HG03103 (cell line): ENCODE data around the gene ABCA5.
A peak's percentile ranks its signal among the peaks of the same experiment; 100 is the strongest.

Experiments used
- ATAC-seq: cut with Tn5 transposase; IDR thresholded peaks from one replicate; pipeline ENCODE4 v1.9.1; 2021; ENCODE audit warnings: low read depth; ENCODE audit not compliant: unreplicated experiment

Gene ABCA5

GRCh38 chr17:69327060-69327831 is at the start of gene ABCA5:
Gene ABCA5, minus strand, starts transcription at chr17:69327133. Its CDS starts 12,718 bp downstream, at chr17:69314415.
- ATAC-seq: peak; percentile 94

- ATAC-seq: no peak
Measured at GRCh38 chr17:69375229-69375628, 48.3 kb upstream of the ABCA5 start.

GRCh38 chr17:69373069-69373468 is 46.1 kb upstream of the ABCA5 start:
- ATAC-seq: no peak

- peak; percentile 85 for ATAC-seq
Measured at GRCh38 chr17:69367298-69367697, 40.4 kb upstream of the ABCA5 start.

- ATAC-seq: no peak
Measured at GRCh38 chr17:69363488-69364210, 36.7 kb upstream of the ABCA5 start.

DNA sequence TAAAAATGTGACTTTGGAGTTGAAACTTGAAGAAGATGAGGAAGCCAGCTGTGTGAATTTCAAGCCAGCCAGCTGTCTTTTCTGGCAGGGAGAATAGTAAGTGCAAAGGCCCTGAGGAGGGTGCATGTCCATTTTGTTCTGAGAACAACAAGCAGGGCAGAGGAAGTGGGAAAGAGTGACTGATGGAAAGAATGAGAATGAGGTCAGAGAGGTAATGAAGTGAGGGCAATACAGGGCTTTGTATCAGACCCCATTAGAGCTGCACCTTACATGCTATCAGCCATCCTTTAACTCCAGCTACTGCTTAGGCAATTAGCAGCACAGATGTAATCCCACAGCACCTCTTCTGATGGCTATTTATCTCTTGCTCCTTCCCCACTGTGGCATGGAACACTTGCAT is 34.2 kb upstream of the ABCA5 start:
- no peak for ATAC-seq

DNA sequence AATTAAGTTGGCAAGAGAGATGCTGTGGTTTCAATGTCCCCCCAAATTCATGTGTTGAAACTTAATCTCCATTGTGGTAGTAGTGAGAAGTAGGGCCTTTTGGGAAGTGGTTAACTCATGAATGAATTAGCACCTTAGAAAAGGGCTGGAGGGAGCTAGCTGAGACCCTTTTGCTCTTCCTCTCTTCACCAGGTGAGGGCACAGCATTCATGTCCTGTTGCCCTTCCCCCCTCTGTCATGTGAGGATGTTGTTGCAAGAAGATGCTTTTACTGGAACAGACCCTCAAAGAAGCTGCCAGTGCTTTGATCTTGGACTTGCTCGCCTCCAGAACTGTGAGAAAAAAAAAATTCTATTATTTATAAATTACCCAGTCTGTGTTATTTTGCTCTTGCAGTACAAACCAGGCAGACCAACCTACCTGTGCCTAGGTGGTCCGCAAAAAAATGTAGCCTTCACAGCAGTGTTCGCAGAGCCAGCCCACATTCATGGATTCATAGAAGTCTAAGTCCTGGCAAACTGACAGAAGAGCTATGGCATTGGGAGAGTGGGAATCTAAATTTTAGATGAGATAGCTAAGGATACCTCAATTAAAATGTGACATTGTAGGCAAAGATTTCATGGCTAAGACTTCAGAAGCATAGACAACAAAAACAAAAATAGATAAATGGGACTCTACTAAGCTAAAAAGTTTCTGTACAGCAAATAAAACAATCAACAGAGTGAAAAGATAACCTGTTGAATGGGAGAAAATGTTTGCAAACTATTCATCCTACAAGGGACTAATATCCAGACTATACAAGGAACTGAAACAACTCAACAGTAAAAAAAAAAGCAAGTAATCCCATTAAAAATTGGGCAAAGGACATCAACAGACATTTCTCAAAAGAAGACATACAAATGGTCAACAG is 32.0 kb upstream of the ABCA5 start:
- ATAC-seq: no peak

DNA sequence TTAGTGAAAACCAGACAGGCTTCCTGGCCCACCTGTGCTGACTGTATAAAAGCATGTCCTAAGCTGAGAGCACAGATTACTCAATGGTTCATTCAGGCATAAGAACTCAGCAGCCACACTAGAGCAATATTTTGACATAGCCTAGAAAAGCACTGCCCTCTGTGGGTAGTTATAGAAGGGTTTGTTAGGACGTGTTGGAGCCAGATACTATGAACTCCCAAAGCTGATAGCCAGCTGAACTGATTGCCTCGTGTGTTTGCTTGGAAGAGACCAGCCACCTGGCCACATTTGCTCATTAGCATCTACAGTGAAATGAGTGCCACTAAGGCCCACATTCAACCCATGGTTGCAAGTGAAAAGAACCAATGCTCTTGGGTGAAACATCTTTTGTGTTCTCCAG is 30.8 kb upstream of the ABCA5 start:
- no peak for ATAC-seq

DNA sequence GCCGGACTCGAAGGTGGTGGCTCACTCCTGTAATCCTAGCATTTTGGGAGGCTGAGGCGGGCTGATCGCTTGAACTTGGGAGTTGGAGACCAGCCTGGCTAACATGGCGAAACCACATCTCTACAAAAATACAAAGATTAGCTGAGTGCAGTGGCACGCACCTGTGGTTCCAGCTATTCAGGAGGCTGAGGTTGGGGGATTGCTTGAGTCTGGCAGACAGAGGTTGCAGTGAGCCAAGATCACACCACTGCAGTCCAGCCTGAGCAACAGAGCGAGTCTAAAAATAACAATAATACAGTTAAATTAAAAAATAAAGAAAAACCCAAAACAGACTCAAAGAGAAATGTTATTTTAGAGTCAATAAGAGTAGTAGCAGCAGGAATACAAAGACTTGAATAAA is 29.7 kb upstream of the ABCA5 start:
- ATAC-seq: no peak

DNA sequence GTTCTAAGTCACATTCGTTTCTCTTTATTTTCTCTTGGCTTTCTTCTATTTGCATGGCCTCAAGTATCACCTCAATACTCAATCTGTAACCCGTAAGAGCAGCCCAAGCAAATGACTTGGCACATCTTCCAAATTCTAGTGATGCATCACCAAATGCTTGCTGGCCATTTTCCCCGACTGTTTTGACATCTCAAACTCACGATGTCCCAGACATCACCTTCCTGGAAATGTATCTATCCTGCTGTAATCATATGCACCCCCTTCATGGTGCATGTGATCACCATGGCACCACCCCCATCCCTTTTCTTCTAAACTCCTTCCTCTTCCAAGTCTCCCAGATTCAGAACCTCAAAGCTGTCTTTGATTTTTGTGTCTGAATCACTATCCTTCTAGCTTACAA is 24.0 kb upstream of the ABCA5 start:
- ATAC-seq: no peak

DNA sequence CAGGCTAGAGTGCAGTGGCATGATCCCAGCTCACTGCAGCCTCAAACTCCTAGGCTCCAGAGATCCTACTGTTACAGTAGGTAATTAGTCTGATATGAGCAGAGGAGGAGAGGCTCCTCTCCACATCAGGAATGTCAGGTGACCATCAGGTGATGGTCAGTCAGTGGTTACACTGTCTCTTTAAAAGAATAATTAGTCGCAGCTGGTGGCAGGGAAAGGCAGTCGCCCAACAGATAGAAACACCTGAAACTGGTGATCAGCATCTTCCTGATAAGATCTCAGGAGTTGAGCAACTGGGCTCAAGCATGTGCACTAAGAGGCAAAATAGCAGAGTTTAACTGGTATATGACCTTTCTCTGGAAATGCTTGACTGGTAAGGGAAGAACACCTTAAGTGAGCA is 21.5 kb upstream of the ABCA5 start:
- no peak for ATAC-seq

DNA sequence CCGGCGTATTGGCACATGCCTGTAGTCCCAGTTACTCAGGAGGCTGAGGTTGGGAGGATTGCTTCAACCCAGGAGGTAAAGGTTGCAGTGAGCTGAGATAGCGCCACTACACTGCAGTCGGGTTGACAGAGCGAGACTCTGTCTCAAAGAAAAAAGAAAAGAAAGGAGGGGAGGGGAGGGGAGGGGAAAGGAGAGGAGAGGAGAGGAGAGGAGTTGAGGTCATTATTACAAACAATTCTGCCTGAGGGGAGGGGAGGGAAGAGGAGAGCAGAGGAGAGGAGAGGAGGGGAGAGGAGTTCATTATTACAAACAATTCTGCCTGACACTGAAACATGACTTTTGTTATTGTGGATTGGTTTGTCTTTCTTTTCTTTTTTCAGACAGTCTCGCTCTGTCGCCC is 19.8 kb upstream of the ABCA5 start:
- no peak for ATAC-seq

DNA sequence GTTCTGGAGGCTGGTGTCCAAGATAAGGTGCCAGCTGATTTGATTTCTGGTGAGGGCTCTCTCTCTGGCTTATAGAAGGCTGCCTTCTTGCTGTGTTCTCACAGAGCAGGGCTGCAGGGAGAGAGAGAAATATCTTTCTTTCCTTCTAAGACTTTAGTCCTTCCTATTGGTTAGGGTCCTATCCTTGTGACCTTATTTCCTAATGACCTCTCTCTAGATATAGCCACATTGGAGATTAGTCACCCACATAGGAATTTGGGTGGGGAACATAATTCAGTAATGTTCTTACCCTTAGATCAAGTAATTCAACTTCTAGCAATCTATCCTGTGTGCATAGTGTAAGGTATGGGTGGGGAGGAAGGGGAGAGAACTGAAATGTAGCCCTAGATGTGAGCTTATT is 18.0 kb upstream of the ABCA5 start:
- no peak for ATAC-seq

DNA sequence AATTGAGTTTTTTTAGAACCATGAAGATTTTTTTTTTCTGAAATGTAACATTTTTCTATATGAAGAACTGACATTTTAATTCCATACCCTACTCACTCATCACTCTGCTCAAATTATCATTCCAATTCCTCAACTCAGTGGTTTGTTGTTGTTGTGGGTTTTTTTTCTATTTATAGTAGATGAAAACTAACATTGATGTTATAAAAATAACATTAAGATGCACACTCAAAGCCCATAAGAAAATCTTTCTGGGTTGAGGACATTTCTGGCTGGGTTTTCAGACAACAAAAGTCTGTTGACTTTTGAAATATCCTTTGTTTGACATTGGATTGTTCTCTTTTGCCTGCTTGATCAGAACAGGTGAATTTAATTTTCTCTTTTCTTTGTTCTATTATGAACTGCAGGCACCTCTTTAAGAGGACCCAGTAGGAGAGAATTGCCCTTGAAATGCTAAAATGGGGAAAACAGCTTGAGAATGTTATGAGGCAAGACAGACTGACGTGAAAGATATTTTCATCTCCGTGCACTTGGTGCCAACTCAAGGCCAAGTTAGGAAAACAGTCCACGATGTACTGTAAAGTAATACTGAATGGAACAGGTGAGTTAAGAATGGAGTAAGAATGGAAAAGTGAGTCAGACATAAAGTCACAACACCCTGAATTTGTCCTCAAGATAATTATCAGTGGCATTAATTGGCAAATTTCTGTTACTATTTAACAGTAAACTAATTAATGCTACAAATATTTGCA is 16.1 kb upstream of the ABCA5 start:
- no peak for ATAC-seq

DNA sequence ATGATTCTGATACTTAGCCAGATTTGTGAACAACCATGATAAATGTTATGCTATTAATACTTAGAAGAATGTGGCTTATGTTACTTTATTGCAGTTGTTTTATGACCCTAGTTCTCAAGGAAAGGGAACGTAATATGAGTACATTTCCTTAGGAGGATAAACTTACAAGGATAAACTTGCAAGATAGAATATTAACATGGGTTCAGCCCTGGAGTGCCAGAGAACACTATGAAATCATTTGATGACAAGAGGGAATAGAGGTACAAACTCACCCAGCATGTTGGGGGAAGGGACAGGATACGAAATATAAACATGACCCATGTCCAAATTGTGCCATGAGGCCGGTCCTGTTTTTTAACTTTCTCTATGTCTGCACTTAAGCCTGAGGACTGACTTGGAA is 13.0 kb upstream of the ABCA5 start:
- ATAC-seq: no peak

- ATAC-seq: no peak
Measured at GRCh38 chr17:69336996-69337395, 10.1 kb upstream of the ABCA5 start.

DNA sequence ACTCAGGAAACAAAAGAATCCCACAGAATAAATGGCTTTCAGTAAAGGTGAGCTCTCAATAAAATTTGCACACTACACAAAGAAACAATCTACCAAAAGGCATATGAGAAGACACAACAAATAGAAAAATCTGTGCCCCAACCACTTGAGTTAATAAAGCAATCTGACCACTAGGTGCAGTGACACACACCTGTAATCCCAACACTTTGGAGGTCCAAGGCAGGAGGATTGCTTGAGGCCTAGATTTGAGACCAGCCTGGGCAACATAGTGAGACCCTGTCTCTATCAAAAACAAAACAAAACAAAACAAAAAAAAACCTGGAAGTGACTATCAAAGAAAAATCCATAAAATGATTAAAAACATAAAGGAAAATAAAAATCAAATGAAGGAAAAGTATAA is 9.6 kb upstream of the ABCA5 start:
- no peak for ATAC-seq

- ATAC-seq: no peak
Measured at GRCh38 chr17:69335058-69335457, 8.1 kb upstream of the ABCA5 start.

GRCh38 chr17:69333561-69333960 is 6.6 kb upstream of the ABCA5 start:
- no peak for ATAC-seq

DNA sequence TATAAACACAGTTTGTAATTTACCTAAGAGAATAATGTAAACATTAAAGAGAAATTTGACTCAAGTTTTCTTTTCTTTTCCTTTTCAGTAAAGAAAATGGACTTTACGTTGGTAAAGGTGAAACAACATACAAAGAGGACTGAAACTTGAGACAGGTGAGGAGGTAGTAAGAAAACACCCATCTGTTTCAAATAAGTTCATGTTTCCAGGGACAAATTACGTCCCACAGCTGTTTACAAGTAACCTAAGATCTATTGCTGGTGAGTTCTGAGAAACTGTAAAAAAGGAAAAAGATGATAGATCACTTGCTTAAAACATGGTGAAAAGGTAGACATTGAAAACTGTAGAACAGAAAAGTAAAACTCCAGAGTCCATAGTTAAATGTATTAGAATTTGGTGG is 4.8 kb upstream of the ABCA5 start:
- no peak for ATAC-seq
